Calu3 (cell line): ENCODE measurements around the gene RPL29. TPM values are rescaled to one million over a fixed set of nuclear protein-coding genes. Genes with fewer than 3 reads are reported as not detected.

Experiments
- BruUV-seq: library from RNA; stranded (reverse); fragments of 400-500 nt; replicated peaks from 2 replicates; lab custom pipeline; 2021; lab: Mats Ljungman, UMichigan
- CTCF ChIA-PET: fragments of 300-600 bp; sonication (Branson Sonifier 250); formaldehyde crosslinking; loops from one replicate; lab custom pipeline; 2022; ENCODE audit warnings: antibody characterized with exemption; lab: Charles Lee
- DNase-seq: peaks from one replicate; pipeline ENCODE4 v3.0.0; 2022
- H3K27ac Mint-ChIP-seq: one replicate; pipeline ENCODE4 v1.8.0; 2022; ENCODE audit warnings: mixed read lengths; ENCODE audit not compliant: unreplicated experiment
- H3K27me3 Mint-ChIP-seq: one replicate; pipeline ENCODE4 v1.8.0; 2022; ENCODE audit warnings: mixed read lengths; ENCODE audit not compliant: unreplicated experiment
- H3K36me3 Mint-ChIP-seq: one replicate; pipeline ENCODE4 v1.8.0; 2022; ENCODE audit warnings: mild to moderate bottlenecking, moderate library complexity, mixed read lengths; ENCODE audit not compliant: insufficient read depth, unreplicated experiment
- H3K4me1 Mint-ChIP-seq: one replicate; pipeline ENCODE4 v1.8.0; 2022; ENCODE audit warnings: mild to moderate bottlenecking, low read depth, mixed read lengths; ENCODE audit not compliant: unreplicated experiment
- H3K4me3 Mint-ChIP-seq: one replicate; pipeline ENCODE4 v1.8.0; 2022; ENCODE audit warnings: mild to moderate bottlenecking, low read depth, moderate library complexity, mixed read lengths; ENCODE audit not compliant: unreplicated experiment
- H3K9me3 Mint-ChIP-seq: one replicate; pipeline ENCODE4 v1.8.0; 2022; ENCODE audit warnings: low read depth, mixed read lengths; ENCODE audit not compliant: unreplicated experiment
- CTCF ChIP-seq: fragments of 200-600 bp; IDR thresholded peaks from one replicate; pipeline ENCODE4 v1.8.0; 2022; ENCODE audit warnings: antibody characterized with exemption; ENCODE audit not compliant: unreplicated experiment
- intact Hi-C: fragments of 100-400 bp; cut with micrococcal nuclease; formaldehyde crosslinking; loops from one replicate; pipeline ENCODE4 v1.10.0; 2022; ENCODE audit not compliant: unreplicated experiment
- total RNA-seq: library from RNA; stranded (reverse); gene quantifications from 2 replicates; pipeline ENCODE4 v1.2.3, GENCODE V29; 2022

RPL29 gene
- total RNA-seq, 1 experiment from 2014 or later = 782 TPM

- Mint-ChIP-seq H3K4me3 (no peak overlapping the region), H3K9me3 (no peaks in the 10 kb centered on the region), H3K4me1 (no peaks in the 10 kb centered on the region), H3K27ac (peak overlapping the region; percentile 42), H3K27me3 (no peaks in the 10 kb centered on the region), H3K36me3 (peaks cover 47% of the 10 kb centered on the region)
- no peak for TF ChIP-seq CTCF
- intact Hi-C loops = no loop called here
- no peak for DNase-seq
- CTCF ChIA-PET = interaction anchor here (0.7 kb wide), 1 partner anchor 360 kb away, joined by 9 read pairs; no protein-coding TSS in a partner anchor
- BruUV-seq = no TSS peak
These were observed 7.2 kb downstream of the RPL29 start for GRCh38 chr3:51988286-51989146.

GRCh38 chr3:51987568-51987967, 8.1 kb downstream of the RPL29 start:
- Mint-ChIP-seq H3K9me3 (no peaks in the 10 kb centered on the region), H3K27ac (no peak overlapping the region), H3K4me3 (no peak overlapping the region), H3K36me3 (peaks cover 48% of the 10 kb centered on the region), H3K27me3 (no peaks in the 10 kb centered on the region), H3K4me1 (no peaks in the 10 kb centered on the region)
- intact Hi-C loops = no loop called here
- no peak for DNase-seq
- TF ChIP-seq CTCF = no peak
- CTCF ChIA-PET = no interaction called here
- BruUV-seq = no TSS peak

- intact Hi-C loops = no loop called here
- CTCF ChIA-PET = interaction anchor here (0.6 kb wide), 1 partner anchor 691 kb away, joined by 6 read pairs; no protein-coding TSS in a partner anchor
- H3K4me1 Mint-ChIP-seq = no peaks in the 10 kb centered on the region
- H3K9me3 Mint-ChIP-seq = no peaks in the 10 kb centered on the region
- H3K36me3 Mint-ChIP-seq = peaks cover 44% of the 10 kb centered on the region
- BruUV-seq = no TSS peak
- TF ChIP-seq CTCF = no peak
- no peak overlapping the region for H3K4me3 Mint-ChIP-seq
- H3K27ac Mint-ChIP-seq = no peak overlapping the region
- DNase-seq = no peak
- H3K27me3 Mint-ChIP-seq = no peaks in the 10 kb centered on the region
These were observed 9.4 kb downstream of the RPL29 start for GRCh38 chr3:51986010-51986947.

- H3K27ac Mint-ChIP-seq = no peak overlapping the region
- DNase-seq = no peak
- H3K27me3 Mint-ChIP-seq = no peaks in the 10 kb centered on the region
- H3K36me3 Mint-ChIP-seq = peaks cover 43% of the 10 kb centered on the region
- H3K4me3 Mint-ChIP-seq = no peak overlapping the region
- no peaks in the 10 kb centered on the region for H3K4me1 Mint-ChIP-seq
- CTCF ChIA-PET = no interaction called here
- intact Hi-C loops = no loop called here
- no peak for TF ChIP-seq CTCF
- H3K9me3 Mint-ChIP-seq = no peaks in the 10 kb centered on the region
- BruUV-seq = no TSS peak
These were observed 10.6 kb downstream of the RPL29 start for GRCh38 chr3:51985063-51985462.
